ENCODE data around the gene GABBR2.
"Not testable (repeated sequence)": the region's sequence is repeated elsewhere in the genome, so short reads cannot be mapped to it uniquely, and the experiment has no call there.

Gene GABBR2

DNA sequence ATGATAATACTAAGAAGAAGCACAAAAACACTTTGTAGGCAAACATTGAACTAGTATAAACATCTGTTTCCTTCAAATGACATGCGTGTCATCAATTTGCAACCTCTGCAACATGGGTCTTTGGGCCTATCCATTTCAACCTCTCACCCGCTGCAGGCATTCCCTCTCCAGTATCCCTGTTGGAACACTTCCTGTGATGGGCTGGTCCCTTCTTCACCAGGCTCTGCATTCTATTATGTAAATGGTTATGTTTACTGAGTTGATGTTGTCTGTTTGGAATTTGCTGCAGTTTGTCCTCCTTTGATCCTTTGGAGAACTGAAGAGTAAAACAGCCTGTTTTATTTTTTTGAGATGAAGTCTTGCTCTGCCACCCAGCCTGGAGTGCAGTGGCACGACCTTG is 436.7 kb downstream of the GABBR2 start:
- no peak for DNase-seq

GRCh38 chr9:98271479-98271878 is 437.3 kb downstream of the GABBR2 start:
- no peak for DNase-seq

- not testable (repeated sequence) for DNase-seq
Measured at GRCh38 chr9:98270284-98270683, 438.5 kb downstream of the GABBR2 start.

- not testable (repeated sequence) for DNase-seq
Measured at GRCh38 chr9:98269652-98270051, 439.1 kb downstream of the GABBR2 start.

DNA sequence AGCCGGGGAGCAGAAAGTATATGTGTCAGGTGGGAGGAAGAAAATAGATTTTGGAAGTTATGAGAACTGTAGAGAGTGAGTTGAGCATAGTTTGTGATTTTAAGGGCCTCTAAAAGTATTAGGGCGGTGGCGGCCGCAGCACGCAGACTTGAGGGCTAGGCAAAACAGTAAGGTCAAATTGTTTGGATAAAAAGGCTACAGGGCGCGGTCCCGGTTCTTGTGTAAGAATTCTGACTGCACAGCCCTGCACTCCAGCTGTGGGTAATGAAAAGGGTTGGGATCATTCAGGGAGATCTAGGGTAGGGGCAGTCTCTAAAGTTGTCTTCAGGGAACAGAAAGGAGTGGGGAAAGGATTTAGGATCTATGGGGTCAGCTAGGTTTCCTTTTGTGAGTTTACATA is 441.2 kb downstream of the GABBR2 start:
- DNase-seq, result not testable (repeated sequence)

- DNase-seq, result no peak
Measured at GRCh38 chr9:98264516-98264915, 444.2 kb downstream of the GABBR2 start.

DNA sequence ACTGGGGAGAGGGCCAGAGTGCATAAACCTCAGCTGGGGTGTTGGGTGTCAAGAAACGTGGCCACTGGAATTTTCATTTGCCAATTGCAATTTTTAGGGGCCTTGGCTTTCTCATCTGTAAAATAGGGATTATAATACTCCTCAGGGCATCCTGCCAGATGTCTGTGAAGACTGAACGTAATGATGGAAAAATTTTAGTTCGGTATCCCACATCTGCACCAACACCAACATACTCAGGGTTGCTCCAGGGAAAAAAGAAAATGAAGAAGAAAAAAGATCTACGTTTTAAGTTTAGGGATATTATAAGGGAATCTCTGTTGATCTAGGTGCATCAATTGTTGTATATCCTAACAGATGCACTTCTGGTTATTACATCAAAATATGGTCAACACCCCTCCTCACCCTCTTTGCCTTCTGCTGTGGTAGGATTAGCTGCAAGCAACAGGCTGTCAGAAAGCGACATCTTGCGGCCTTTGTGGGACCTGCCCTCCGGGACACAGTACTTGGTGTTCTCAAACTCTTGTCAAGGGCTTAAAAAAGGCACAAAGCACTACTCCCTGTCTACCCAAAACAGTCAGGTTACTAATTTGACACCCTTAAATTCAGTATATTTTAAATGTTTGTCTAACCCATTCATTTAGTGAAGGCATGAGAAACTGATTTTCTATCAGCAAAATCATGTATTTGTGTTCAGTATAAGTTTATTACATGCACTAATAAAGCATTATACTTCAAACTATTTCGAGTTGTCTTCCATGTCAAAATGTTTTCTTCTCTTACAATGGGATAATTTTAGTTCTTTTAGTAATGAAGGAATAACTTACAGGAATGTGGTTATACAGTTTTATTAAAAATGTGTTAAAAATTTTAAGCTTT is 445.0 kb downstream of the GABBR2 start:
- peak; percentile 62 for DNase-seq

GRCh38 chr9:98263080-98263479 is 445.7 kb downstream of the GABBR2 start:
- no peak for DNase-seq

DNA sequence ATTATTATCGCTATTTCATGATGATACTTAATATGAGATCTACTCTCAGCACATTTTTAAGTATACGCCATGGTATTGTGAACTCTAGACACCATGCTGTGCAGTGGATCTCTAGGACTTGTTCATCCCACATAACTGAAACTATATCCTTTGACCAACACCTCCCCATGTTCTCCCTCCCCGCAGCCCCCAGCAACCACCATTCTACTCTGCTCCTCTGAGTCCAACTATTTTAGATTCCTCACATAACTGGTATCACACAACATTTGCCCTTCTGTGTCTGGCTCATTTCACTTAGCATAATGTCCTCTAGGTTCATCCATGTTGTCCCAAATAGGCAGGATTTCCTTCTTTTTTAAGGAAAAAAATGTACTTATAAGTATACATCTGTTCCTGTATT is 446.7 kb downstream of the GABBR2 start:
- no peak for DNase-seq

DNA sequence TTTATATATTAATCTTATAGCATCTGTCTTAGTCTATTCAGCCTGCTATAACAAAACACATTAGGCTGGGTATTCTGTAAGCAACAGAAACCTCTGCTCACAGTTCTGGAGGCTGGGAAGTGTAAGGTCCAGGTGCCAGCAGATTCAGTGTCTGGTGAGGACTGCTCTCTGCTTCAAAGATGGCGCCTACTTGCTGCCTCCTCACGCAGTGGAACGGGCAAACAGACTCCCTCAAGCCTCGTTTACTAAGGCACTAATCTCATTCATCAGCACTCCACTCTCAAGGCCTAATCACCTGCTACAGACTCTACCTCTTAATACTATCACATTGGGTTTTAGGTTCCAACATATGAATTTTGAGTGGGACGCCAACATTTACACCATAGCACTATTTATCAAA is 448.1 kb downstream of the GABBR2 start:
- no peak for DNase-seq

DNA sequence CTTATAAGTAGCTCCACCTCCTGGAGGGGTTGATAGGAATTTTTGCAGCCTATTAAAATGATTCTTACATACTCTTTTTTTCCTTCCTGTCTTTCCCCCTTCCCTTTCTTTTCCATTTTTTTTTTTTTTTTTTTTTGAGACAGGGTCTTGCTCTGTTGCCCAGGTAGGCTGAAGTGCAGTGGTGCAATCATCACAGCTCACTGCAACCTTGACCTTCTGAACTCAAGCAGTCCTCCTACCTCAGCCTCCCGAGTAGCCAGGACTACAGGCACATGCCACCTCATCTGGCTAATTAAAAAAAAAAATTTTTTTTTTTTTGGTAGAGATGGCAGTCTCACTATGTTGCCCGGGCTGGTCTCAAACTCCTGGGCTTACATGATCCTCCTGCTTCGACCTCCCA is 448.9 kb downstream of the GABBR2 start:
- no peak for DNase-seq

- peak; percentile 13 for DNase-seq
Measured at GRCh38 chr9:98256756-98257155, 452.0 kb downstream of the GABBR2 start.

GRCh38 chr9:98255578-98256296 is 453.0 kb downstream of the GABBR2 start, which contains the start of gene TBC1D2:
Gene TBC1D2, minus strand, starts transcription at chr9:98255649. Its CDS starts 108 bp downstream, at chr9:98255541.
- DNase-seq, result peak; percentile 94

DNA sequence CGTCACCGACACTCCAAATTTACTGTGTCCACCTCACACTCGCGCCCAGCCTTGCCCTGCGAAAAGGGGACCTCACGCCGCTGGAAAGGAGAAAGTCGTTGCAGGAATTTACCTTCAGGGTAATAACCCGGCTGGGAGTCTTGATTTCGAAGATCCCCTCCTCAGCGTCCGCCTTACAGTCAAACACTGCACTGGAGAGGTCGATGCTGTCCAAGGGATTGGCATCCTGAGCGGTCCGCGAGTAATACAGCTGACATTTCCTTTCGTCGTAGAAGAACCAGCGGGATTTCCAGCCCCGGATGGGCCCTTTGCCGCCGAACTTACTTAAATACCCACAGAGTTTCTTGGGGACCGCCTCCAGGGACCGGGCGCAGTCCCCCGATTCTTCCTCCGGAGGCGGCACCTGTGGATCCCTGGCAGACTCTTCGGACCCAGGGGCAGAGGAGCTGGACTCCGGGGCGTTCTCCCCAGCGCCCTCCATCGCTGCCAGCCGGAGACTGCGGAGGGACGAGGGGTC is 453.6 kb downstream of the GABBR2 start:
- DNase-seq, result no peak

GRCh38 chr9:98254228-98255060 is 454.3 kb downstream of the GABBR2 start:
- DNase-seq, result no peak

DNA sequence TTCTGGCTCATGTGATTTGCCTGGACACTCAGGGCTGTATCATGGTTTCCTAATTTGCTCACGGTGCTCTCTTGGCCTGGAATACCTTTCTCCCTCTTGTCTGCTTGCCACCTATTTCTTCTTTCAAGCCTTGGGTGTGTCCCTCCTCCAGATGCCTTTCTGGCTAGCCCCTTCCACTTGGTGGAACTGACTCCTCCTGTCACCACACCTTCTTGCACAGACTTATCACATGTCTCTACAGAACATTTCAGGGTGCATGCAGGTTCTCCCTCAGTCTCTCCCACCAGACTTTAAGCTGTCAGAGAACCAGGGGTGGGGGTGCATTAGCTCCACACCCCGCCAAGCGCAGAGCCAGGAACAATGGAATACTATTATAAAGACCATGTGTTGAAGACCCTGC is 455.2 kb downstream of the GABBR2 start:
- DNase-seq, result no peak

GRCh38 chr9:98251551-98251950 is 457.2 kb downstream of the GABBR2 start:
- DNase-seq, result no peak

DNA sequence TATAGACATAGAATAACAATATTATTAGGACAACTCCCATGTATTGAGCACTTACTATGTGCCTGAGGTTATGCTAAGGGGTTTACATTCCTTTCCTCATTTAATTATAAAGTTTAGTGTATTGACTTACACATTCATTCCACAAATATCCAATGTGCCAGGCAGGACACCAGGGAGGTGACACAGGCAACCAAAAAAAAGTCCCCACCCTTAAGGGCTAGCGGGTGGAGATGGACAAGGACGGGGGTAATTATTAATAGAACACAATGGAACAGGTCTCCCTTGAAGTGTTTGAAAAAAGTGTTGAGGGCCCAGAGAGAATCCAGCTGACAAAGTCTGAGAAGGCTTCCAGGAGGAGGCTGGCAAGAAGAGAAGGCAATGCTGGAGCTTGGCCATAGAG is 459.0 kb downstream of the GABBR2 start:
- DNase-seq, result no peak

GRCh38 chr9:98248737-98249474 is 459.8 kb downstream of the GABBR2 start:
- no peak for DNase-seq

GRCh38 chr9:98247831-98248657 is 460.7 kb downstream of the GABBR2 start:
- DNase-seq, result no peak

- DNase-seq, result no peak
Measured at GRCh38 chr9:98242426-98242825, 466.3 kb downstream of the GABBR2 start.
